HepG2 (cell line): ENCODE data around the gene GADD45B.

Experiments used
- ARNT ChIP-seq: fragments of 450-650 bp; IDR thresholded peaks from 2 replicates; pipeline ENCODE4 v1.6.1; 2017
- FOXM1 ChIP-seq: sonication (generic); formaldehyde crosslinking; IDR thresholded peaks from 2 replicates; pipeline ENCODE4 v1.5.0; 2020; ENCODE audit warnings: missing genetic modification reagents
- NBN ChIP-seq: fragments of 450-650 bp; conservative IDR thresholded peaks from 2 replicates; pipeline ENCODE4 v1.6.1; 2017
- NPAS2 ChIP-seq: sonication (generic); formaldehyde crosslinking; IDR thresholded peaks from 2 replicates; pipeline ENCODE4 v1.8.0; 2022; ENCODE audit warnings: mild to moderate bottlenecking, missing genetic modification reagents, borderline replicate concordance
- POLR2AphosphoS5 ChIP-seq: IDR thresholded peaks from 2 replicates; pipeline ENCODE4 v1.6.1; 2012; ENCODE audit warnings: low read depth, low read length
- RAD51 ChIP-seq: fragments of 450-650 bp; IDR thresholded peaks from 2 replicates; pipeline ENCODE4 v1.6.1; 2016; ENCODE audit warnings: borderline replicate concordance
- TOPORS ChIP-seq: sonication (generic); formaldehyde crosslinking; IDR thresholded peaks from 2 replicates; pipeline ENCODE4 v1.8.0; 2023; ENCODE audit warnings: mild to moderate bottlenecking, missing genetic modification reagents
- ZFP36 ChIP-seq: fragments of 150-350 bp; IDR thresholded peaks from 2 replicates; pipeline ENCODE4 v1.6.1; 2018; ENCODE audit warnings: borderline replicate concordance, low read length, low read depth; ENCODE audit not compliant: partially characterized antibody
- ZFY ChIP-seq: sonication (generic); formaldehyde crosslinking; IDR thresholded peaks from 2 replicates; pipeline ENCODE4 v1.4.0; 2020; ENCODE audit warnings: missing genetic modification reagents
- ZNF564 ChIP-seq: sonication (generic); formaldehyde crosslinking; IDR thresholded peaks from 2 replicates; pipeline ENCODE4 v1.8.1; 2023; ENCODE audit warnings: mild to moderate bottlenecking, missing genetic modification reagents
- TF ChIP-seq, protein P1 (sequence below): sonication (generic); formaldehyde crosslinking; IDR thresholded peaks from 2 replicates; pipeline ENCODE4 v1.4.0; 2020; ENCODE audit warnings: missing genetic modification reagents
- TF ChIP-seq, protein P2 (sequence below): sonication (generic); formaldehyde crosslinking; IDR thresholded peaks from 2 replicates; pipeline ENCODE4 v1.5.0; 2020; ENCODE audit warnings: mild to moderate bottlenecking, missing genetic modification reagents, moderate library complexity

DNA sequence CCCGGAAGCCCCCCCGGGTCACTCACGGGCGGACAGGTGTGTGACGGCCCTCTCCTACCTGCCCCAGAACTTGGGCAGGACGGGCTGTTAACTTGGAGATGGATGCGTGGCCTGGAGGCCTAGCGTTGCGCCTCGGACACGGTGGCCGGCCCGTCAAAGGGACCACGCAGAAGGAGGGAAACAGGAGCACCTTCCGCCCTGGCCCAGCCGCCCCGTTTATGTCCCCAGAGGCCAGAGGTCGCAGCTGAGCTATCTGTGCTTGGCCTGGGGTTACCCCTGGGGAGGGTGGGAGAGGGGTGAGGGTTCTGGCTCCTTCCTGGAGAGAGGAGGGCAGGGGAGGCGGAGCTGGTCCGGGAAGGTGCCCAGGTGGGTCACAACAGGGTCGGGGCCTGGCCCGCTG, 35.6 kb downstream of the GADD45B start:
- no peak for TF ChIP-seq RAD51
- TF ChIP-seq ARNT = no peak
- TF ChIP-seq FOXM1 (CRISPR knock-in tag) = no peak
- no peak for TF ChIP-seq POLR2AphosphoS5
- TF ChIP-seq ZNF564 = no peak
- TF ChIP-seq, protein P1, sequence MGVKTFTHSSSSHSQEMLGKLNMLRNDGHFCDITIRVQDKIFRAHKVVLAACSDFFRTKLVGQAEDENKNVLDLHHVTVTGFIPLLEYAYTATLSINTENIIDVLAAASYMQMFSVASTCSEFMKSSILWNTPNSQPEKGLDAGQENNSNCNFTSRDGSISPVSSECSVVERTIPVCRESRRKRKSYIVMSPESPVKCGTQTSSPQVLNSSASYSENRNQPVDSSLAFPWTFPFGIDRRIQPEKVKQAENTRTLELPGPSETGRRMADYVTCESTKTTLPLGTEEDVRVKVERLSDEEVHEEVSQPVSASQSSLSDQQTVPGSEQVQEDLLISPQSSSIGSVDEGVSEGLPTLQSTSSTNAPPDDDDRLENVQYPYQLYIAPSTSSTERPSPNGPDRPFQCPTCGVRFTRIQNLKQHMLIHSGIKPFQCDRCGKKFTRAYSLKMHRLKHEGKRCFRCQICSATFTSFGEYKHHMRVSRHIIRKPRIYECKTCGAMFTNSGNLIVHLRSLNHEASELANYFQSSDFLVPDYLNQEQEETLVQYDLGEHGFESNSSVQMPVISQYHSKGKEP (CRISPR knock-in tag) = no peak
- TF ChIP-seq ZFP36 = no peak
- no peak for TF ChIP-seq NBN
- TF ChIP-seq NPAS2 = no peak
- TF ChIP-seq, protein P2, sequence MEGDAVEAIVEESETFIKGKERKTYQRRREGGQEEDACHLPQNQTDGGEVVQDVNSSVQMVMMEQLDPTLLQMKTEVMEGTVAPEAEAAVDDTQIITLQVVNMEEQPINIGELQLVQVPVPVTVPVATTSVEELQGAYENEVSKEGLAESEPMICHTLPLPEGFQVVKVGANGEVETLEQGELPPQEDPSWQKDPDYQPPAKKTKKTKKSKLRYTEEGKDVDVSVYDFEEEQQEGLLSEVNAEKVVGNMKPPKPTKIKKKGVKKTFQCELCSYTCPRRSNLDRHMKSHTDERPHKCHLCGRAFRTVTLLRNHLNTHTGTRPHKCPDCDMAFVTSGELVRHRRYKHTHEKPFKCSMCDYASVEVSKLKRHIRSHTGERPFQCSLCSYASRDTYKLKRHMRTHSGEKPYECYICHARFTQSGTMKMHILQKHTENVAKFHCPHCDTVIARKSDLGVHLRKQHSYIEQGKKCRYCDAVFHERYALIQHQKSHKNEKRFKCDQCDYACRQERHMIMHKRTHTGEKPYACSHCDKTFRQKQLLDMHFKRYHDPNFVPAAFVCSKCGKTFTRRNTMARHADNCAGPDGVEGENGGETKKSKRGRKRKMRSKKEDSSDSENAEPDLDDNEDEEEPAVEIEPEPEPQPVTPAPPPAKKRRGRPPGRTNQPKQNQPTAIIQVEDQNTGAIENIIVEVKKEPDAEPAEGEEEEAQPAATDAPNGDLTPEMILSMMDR (CRISPR knock-in tag) = peak; percentile 40
- no peak for TF ChIP-seq TOPORS (CRISPR knock-in tag)
- 0 out of 2 replicates have a peak, but pooled peaks have one; percentile 32 for TF ChIP-seq ZFY (CRISPR knock-in tag)
